HG02943 (cell line): Measurements from ENCODE around the gene OBI1.
"Not testable (repeated sequence)": the region's sequence is repeated elsewhere in the genome, so short reads cannot be mapped to it uniquely, and the experiment has no call there.

Source experiments
- ATAC-seq: cut with Tn5 transposase; IDR thresholded peaks from one replicate; pipeline ENCODE4 v1.9.1; 2021; ENCODE audit warnings: mild to moderate bottlenecking, low read depth, moderate library complexity; ENCODE audit not compliant: unreplicated experiment

OBI1 gene

DNA sequence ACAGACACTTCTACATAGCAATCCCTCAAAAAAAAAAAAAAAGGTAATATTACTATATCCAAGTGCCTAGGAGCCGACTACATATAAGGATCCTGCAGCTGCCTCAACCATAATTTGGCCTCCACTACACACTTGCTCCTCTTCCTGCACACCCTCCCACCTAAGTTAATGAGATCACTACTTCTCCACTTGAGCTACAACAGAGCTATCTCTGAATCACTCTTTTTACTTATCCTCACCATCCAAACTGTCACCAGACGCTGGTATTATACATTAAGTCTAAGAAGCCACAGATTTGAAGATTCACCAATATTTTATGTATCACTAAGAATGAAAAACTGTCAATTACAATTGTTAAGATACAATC is 8.3 kb downstream of the OBI1 start:
- ATAC-seq: no peak

- no peak for ATAC-seq
Measured at GRCh38 chr13:78649997-78650716, 8.8 kb downstream of the OBI1 start.

DNA sequence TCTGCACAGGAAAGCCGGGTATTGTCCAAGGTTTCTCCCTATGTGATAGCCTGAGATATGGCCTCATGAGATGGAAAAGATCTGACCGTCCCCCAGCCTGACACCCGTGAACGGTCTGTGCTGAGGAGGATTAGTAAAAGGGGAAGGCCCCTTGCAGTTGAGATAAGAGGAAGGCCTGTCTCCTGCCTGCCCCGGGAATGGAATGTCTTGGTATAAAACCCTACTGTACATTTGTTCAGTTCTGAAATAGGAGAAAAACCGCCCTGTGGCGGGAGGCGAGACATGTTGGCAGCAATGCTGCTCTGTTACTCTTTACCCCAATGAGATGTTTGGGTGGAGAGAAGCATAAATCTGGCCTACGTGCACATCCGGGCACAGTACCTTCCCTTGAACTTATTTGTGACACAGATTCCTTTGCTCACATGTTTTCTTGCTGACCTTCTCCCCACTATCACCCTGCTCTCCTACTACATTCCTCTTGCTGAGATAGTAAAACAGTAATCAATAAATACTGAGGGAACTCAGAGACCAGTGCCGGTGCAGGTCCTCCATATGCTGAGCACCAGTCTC is 11.8 kb downstream of the OBI1 start:
- not testable (repeated sequence) for ATAC-seq

GRCh38 chr13:78638216-78638615 is 20.7 kb downstream of the OBI1 start:
- ATAC-seq: no peak

DNA sequence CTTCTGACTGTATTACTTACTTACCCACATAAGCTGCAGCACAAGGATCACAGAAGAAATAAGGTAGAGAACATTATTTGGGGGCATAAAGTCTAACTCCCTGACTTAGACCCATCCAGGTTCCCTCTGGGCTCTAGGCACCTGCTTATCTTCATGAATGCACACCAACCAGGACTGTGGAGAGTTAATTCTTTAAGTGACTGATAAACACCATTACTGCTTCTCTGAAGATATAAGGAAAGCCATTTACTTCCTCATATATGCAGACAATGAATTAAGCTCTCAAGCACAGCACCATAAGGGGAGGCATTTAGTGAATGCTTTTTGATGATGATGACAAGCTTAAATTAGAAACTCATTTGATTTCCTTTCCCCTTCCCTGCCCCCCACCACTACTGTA is 22.5 kb downstream of the OBI1 start:
- no peak for ATAC-seq

- no peak for ATAC-seq
Measured at GRCh38 chr13:78632996-78633395, 26.0 kb downstream of the OBI1 start.

- no peak for ATAC-seq
Measured at GRCh38 chr13:78631077-78631476, 27.9 kb downstream of the OBI1 start.

DNA sequence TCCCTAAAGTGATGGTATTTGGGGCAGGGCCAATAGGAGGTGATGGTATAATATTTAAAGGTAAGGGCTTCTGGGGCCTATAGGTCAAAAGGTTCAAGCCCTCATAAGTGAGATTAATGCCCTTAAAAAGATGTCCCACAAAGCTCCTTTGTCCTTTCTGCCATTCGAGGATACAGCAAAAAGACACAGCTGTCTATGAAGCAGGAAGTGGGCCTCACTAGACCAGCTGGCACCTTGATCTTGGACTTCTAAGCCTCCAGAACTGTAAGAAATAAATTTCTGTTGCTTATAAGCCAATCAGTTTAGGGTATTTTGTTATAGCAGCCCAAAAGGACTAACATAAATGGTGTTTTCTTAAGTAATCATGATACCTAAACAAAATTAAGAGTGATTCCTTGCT is 28.4 kb downstream of the OBI1 start:
- no peak for ATAC-seq

DNA sequence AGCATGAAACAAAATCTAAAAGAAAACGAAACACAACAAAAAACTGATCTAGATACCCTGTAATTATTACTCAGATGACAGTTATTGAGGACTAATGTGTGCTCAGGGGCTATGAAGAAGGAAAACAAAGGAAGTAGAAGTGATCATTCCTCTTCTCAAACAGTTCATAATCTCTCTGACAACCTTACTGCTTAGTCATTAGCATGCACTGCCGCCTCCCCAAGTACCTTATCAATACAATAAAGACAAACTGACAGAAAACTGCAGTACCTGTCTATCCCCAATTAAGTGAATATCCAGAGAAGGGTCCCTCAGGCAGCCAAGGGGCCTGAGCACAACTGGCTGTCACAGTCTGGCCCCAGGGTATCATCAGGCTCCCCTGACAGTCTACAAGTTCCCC is 33.6 kb downstream of the OBI1 start:
- ATAC-seq: no peak

DNA sequence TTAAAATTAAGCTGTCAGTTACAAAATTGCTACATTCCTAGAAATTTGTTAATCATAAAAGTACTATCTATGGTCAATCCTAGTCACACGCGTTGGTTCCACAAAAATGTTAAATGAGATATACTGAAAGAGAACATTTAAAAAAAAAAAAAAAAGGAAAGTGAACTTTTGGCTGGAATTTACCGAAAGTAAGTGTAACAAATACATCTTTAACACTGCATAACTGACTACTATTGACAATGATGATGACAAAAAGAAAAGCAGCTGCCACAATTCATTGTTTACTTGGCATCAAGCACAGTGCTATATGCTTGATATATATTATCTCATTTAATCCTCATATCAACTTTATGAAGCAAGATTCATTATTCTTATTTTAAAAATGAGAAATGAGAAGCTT is 35.8 kb downstream of the OBI1 start:
- no peak for ATAC-seq

GRCh38 chr13:78620936-78621470 is 38.0 kb downstream of the OBI1 start:
- ATAC-seq: no peak

DNA sequence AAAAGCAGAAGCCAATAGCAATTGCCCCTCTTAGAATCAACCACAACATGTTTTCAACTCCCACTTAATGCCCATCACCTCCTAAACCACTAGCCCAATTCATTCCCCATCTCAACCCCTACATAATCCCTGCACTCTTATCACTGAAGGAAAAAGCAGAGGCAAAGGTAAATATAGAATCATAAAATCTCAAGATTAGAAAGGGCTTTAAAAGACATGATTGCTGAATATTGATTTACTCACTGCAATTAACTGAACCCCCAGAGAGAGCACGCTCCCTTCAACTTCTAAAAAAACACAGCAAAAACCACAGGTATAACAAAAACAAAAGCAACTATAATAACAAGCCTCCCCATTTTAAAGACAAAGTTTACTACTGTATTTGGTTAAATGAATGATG is 40.5 kb downstream of the OBI1 start:
- no peak for ATAC-seq

GRCh38 chr13:78611040-78611439 is 47.9 kb downstream of the OBI1 start:
- ATAC-seq: no peak

DNA sequence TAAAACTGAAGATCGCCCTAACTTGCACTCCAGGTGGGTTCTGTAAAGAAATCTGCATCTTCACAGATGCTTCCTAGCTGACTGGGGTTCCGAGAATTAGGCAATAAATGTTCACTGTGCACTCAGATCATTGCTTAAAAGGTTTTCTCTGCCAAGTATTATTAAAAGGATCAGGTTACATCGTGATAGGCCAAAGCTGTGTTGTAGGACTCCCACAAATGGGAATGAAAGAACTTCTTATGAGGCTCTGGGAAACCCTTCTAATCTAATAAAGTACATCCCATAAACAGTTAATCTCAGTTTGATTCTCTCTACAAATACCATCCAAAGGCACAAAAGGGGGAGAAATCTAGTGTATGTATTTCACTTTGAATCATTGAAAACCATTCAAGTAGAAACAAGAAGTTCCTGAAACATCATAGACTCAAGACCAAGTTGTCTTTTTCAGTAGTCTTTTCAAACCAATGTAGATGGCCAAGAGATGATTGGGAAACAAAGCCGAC is 48.5 kb downstream of the OBI1 start:
- no peak for ATAC-seq

- no peak for ATAC-seq
Measured at GRCh38 chr13:78609464-78610205, 49.3 kb downstream of the OBI1 start.

GRCh38 chr13:78608688-78609463 is 50.1 kb downstream of the OBI1 start:
- no peak for ATAC-seq

GRCh38 chr13:78608252-78608687 is 50.7 kb downstream of the OBI1 start:
- no peak for ATAC-seq

DNA sequence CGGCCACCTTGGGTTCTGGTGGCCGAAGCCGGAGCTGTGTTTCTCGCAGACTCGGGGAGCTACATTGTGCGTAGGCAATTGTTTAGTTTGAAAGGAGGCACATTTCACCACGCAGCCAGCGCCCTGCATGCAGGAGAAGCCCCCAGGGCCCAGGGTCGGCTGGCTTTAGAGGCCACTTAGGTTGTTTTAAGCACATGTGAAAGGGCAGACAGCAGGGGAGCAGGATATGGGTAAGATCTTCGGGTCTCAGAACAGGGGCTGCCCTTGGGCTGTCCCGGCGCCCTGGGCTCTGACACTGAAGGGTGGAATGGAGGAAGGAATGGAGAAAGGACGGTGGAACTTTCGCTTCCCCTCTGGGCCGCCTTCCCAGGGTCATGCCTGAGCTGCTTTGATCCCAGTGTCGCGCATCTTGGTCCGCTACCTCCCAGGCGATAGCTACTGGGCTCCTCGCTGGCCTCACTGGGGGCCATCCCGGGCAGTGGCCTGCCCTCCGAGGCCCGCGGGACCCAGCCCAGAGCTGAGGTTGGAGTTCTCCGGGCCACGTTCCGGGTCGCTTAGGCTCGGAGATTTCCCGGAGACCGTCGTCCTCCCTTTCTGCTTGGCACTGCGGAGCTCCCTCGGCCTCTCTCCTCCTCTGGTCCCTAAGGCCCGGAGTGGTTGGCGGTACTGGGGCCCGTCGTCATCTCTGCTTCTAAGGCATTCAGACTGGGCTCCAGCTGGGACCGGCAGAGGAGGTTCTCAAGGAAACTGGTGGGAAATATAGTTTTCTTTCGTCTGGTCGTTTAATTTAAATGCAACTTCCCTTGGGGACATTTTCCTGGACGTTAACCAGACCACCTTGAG is 51.3 kb downstream of the OBI1 start:
- no peak for ATAC-seq

GRCh38 chr13:78606471-78607408 is 52.2 kb downstream of the OBI1 start:
- no peak for ATAC-seq
